ENCODE measurements around the gene RPS2.

- TF ChIP-seq CTCF (IDR thresholded peaks at IDR 0.05; ENCODE audit: poor library complexity) (no peak), EZH2 (IDR thresholded peaks at IDR 0.05; ENCODE audit: borderline replicate concordance) (no peak)
Measured at GRCh38 chr16:1946495-1947368, 17.9 kb downstream of the RPS2 start.
